ENCODE data around the gene CARD11.

- TF ChIP-seq CTCF (IDR thresholded peaks at IDR 0.05) = no peak
- TF ChIP-seq POLR2A (IDR thresholded peaks at IDR 0.05) = no peak
Measured at GRCh38 chr7:2993868-2994267, 49.8 kb downstream of the CARD11 start.

Data from testis (tissue), 2 donors.